ENCODE data around the gene RAB38. TPM values are rescaled to one million over a fixed set of nuclear protein-coding genes. Genes with fewer than 3 reads are reported as not detected.

The RAB38 gene
- total RNA-seq, 1 donor from 2014 or later = 24.1 TPM

DNA sequence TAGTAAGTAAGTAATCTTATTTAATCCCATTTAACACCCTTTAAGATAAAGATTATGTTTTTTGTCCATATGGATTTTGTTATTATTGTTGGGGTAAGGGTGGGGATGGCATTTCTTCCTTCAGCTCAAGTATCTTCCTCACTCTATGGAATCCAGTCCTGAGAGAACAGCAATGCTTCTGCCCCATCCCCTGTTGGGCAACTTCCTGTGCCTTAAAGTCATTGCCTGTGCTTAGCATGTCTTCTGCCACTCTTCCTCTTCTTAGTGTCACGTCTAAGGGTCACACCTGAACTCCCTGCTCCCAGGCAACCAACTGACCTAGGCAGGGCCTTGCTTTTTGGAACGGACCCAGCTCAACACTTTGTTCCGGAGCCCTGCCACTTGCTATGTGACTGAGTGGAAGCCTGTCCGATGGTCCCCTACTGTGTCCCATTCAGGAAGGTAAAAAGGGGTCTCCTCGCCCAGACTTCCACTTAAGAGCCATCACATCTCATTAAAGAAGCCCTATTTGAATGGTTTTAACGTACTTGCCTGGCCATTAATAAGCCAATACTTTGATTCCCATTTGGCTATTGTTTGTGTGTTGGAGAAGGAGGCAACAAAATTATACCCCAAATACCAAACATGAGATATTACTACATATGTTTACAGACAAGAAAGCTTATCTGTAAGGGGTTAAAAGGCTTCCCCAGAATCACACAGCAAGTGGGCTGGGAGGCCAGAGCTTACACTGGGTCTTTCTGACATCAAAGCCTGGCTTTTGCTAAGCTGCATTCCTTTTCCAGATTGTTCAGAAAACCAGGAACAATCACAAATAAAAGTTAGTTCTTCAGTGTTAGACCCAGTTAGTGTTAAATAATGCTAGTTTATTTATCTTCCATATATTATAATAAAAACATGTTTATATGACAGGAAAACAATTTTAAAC, 59.2 kb downstream of the RAB38 start:
- no peaks in the 10 kb centered on the region for H3K36me3 ChIP-seq
- no peak overlapping the region for H3K4me3 ChIP-seq
- intact Hi-C loops (cut with DNase I) = no loop called here
- H3K27me3 ChIP-seq = no peaks in the 10 kb centered on the region
- DNase-seq (ENCODE audit: extremely low spot score in 2 of 2) = no peak
- TF ChIP-seq, protein P1, sequence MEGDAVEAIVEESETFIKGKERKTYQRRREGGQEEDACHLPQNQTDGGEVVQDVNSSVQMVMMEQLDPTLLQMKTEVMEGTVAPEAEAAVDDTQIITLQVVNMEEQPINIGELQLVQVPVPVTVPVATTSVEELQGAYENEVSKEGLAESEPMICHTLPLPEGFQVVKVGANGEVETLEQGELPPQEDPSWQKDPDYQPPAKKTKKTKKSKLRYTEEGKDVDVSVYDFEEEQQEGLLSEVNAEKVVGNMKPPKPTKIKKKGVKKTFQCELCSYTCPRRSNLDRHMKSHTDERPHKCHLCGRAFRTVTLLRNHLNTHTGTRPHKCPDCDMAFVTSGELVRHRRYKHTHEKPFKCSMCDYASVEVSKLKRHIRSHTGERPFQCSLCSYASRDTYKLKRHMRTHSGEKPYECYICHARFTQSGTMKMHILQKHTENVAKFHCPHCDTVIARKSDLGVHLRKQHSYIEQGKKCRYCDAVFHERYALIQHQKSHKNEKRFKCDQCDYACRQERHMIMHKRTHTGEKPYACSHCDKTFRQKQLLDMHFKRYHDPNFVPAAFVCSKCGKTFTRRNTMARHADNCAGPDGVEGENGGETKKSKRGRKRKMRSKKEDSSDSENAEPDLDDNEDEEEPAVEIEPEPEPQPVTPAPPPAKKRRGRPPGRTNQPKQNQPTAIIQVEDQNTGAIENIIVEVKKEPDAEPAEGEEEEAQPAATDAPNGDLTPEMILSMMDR (IDR thresholded peaks at IDR 0.05) = no peak
- TF ChIP-seq POLR2AphosphoS5 (IDR thresholded peaks at IDR 0.05; ENCODE audit: insufficient read depth in 1 of 2, low read depth in 1 of 2) = no peak
- no peak for TF ChIP-seq POLR2A (IDR thresholded peaks at IDR 0.05)
- H3K9me3 ChIP-seq = no peaks in the 10 kb centered on the region
- no peaks in the 10 kb centered on the region for H3K4me1 ChIP-seq
- no peak overlapping the region for H3K27ac ChIP-seq

DNA sequence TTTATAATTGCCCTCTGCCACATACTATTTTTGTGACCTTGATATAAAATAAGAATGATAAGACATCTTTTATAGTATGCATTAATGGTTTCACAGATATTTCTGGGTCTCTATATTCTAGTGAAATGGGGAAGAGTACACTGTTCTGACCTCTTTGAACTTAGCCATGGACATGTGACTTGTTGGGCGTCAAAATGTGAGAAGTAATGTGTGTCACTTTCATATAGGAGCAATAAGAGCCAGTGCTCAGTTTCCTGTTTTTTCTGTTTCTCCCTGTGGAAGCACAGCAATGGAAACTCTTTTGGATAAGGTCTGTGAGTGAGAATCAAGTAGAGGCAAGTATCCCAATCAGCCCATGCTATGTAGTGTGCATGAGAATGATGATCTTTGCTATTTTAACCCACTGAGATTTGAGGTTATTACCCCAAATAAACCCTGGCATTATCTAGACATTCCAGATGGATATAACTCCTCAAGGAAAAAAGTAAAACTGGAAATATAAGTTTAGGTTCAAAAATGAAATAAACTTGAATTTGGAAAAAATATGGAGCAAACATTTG, 60.7 kb downstream of the RAB38 start:
- no peaks in the 10 kb centered on the region for H3K36me3 ChIP-seq
- H3K4me1 ChIP-seq = no peaks in the 10 kb centered on the region
- H3K27me3 ChIP-seq = no peaks in the 10 kb centered on the region
- no peak overlapping the region for H3K27ac ChIP-seq
- no peak for DNase-seq (ENCODE audit: extremely low spot score in 2 of 2)
- H3K9me3 ChIP-seq = no peaks in the 10 kb centered on the region
- TF ChIP-seq POLR2A (IDR thresholded peaks at IDR 0.05) (no peak), POLR2AphosphoS5 (IDR thresholded peaks at IDR 0.05; ENCODE audit: insufficient read depth in 1 of 2, low read depth in 1 of 2) (no peak)
- TF ChIP-seq, protein P1 (IDR thresholded peaks at IDR 0.05) = no peak
- no peak overlapping the region for H3K4me3 ChIP-seq
- intact Hi-C loops (cut with DNase I) = no loop called here

GRCh38 chr11:88106666-88107065, 68.6 kb downstream of the RAB38 start:
- H3K27ac ChIP-seq = no peak overlapping the region
- H3K27me3 ChIP-seq = no peaks in the 10 kb centered on the region
- intact Hi-C loops (cut with DNase I) = no loop called here
- no peaks in the 10 kb centered on the region for H3K9me3 ChIP-seq
- no peaks in the 10 kb centered on the region for H3K36me3 ChIP-seq
- DNase-seq (ENCODE audit: extremely low spot score in 2 of 2) = no peak
- H3K4me1 ChIP-seq = peaks cover 9% of the 10 kb centered on the region
- no peak overlapping the region for H3K4me3 ChIP-seq
- TF ChIP-seq, protein P1 (IDR thresholded peaks at IDR 0.05) = no peak
- TF ChIP-seq POLR2A (IDR thresholded peaks at IDR 0.05) (no peak), POLR2AphosphoS5 (IDR thresholded peaks at IDR 0.05; ENCODE audit: insufficient read depth in 1 of 2, low read depth in 1 of 2) (no peak)

- no peaks in the 10 kb centered on the region for H3K9me3 ChIP-seq
- TF ChIP-seq POLR2AphosphoS5 (IDR thresholded peaks at IDR 0.05; ENCODE audit: insufficient read depth in 1 of 2, low read depth in 1 of 2) = no peak
- TF ChIP-seq POLR2A (IDR thresholded peaks at IDR 0.05) = no peak
- TF ChIP-seq, protein P1 (IDR thresholded peaks at IDR 0.05) = no peak
- H3K4me1 ChIP-seq = peaks cover 9% of the 10 kb centered on the region
- H3K4me3 ChIP-seq = no peak overlapping the region
- H3K27ac ChIP-seq = no peak overlapping the region
- H3K36me3 ChIP-seq = no peaks in the 10 kb centered on the region
- intact Hi-C loops (cut with DNase I) = no loop called here
- DNase-seq (ENCODE audit: extremely low spot score in 2 of 2) = no peak
- H3K27me3 ChIP-seq = no peaks in the 10 kb centered on the region
Measured at GRCh38 chr11:88105951-88106350, 69.3 kb downstream of the RAB38 start.

DNA sequence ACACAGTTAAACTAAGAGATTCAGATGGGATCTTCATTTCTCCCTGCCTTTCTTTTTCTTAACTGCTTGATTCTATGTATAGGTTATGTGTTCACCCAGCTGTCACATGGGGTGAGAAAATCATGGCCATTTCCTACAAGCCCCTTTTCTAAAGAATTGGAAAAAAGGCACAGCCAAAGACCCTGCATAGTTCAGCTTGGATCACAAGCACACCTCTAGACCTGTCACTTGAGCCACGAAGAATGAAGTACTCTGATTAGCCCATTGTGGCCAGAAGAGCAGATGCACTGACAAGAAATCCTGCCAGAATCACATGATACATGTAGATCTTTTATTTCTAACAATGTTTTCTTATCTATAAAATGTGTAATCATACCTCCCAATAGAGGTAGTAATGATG, 69.7 kb downstream of the RAB38 start:
- TF ChIP-seq POLR2A (IDR thresholded peaks at IDR 0.05) (no peak), POLR2AphosphoS5 (IDR thresholded peaks at IDR 0.05; ENCODE audit: insufficient read depth in 1 of 2, low read depth in 1 of 2) (no peak)
- TF ChIP-seq, protein P1 (IDR thresholded peaks at IDR 0.05) = no peak
- Histone ChIP-seq H3K36me3 (no peaks in the 10 kb centered on the region), H3K4me1 (peaks cover 9% of the 10 kb centered on the region), H3K27ac (no peak overlapping the region), H3K4me3 (no peak overlapping the region), H3K27me3 (no peaks in the 10 kb centered on the region), H3K9me3 (no peaks in the 10 kb centered on the region)
- DNase-seq (ENCODE audit: extremely low spot score in 2 of 2) = no peak
- intact Hi-C loops (cut with DNase I) = no loop called here

Measured in vagina (tissue), 2 donors.